ENCODE data around the gene TTC17. TPM values are rescaled to one million over a fixed set of nuclear protein-coding genes. Genes with fewer than 3 reads are reported as not detected.

TTC17 gene
- total RNA-seq, 1 experiment from 2014 or later, result 92.7 TPM

DNA sequence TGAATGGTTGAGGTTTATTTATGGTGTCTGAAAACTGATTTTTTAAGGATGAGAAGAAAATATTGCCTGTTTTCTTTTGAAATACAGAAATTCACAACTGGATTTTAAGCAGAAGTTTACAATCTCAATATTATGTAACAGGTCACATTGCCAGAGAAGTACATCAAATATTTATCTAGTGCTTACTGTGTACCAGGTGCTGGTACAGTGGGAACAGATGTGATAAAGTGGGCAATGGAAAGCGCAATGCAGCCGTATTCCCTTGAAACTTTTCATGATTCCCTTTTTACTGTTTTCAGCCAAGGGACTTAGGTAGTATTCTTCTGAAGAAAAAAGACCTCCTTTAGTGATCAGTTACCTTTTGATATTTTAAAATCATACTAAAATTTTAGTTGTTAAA lies 49.6 kb downstream of the TTC17 start:
- intact Hi-C loops (cut with micrococcal nuclease), result no loop called here
- Mint-ChIP-seq H3K4me1 (ENCODE audit: insufficient read depth, unreplicated experiment) (no peaks in the 10 kb centered on the region), H3K36me3 (ENCODE audit: insufficient read depth, unreplicated experiment) (peaks cover 79% of the 10 kb centered on the region), H3K4me3 (ENCODE audit: unreplicated experiment) (no peak overlapping the region), H3K27me3 (ENCODE audit: insufficient read depth, unreplicated experiment) (no peaks in the 10 kb centered on the region), H3K27ac (ENCODE audit: low read depth, unreplicated experiment) (no peak overlapping the region), H3K9me3 (ENCODE audit: unreplicated experiment) (no peaks in the 10 kb centered on the region)
- no peak for DNase-seq (ENCODE audit: unreplicated experiment)
- TF ChIP-seq, protein P1, sequence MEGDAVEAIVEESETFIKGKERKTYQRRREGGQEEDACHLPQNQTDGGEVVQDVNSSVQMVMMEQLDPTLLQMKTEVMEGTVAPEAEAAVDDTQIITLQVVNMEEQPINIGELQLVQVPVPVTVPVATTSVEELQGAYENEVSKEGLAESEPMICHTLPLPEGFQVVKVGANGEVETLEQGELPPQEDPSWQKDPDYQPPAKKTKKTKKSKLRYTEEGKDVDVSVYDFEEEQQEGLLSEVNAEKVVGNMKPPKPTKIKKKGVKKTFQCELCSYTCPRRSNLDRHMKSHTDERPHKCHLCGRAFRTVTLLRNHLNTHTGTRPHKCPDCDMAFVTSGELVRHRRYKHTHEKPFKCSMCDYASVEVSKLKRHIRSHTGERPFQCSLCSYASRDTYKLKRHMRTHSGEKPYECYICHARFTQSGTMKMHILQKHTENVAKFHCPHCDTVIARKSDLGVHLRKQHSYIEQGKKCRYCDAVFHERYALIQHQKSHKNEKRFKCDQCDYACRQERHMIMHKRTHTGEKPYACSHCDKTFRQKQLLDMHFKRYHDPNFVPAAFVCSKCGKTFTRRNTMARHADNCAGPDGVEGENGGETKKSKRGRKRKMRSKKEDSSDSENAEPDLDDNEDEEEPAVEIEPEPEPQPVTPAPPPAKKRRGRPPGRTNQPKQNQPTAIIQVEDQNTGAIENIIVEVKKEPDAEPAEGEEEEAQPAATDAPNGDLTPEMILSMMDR (IDR thresholded peaks at IDR 0.05; ENCODE audit: unreplicated experiment), result no peak
- ChIA-PET POLR2A (no interaction called here), CTCF (interaction anchor here (0.6 kb wide), 1 partner anchor 44 kb away, joined by 3 read pairs; no protein-coding TSS in a partner anchor)
- BruUV-seq (replicated peaks), result no TSS peak

DNA sequence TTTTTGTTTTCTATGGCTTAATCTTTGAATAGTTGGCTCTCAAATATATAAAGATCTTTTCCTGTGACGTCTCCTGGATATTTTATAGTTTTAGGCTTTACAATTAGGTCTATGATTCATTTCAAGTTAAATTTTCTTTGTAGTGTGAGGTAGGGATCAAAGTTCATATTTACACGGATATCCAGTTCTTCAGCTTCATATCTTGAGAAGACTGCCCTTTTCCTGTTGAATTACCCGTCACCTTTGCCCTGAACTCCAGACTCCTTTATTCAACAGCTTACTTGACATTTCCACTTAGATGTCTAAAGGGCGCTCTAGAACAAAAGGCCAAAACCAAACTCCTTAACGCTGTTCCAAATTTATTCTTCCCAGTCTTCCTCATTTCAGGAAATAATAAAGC lies 51.7 kb downstream of the TTC17 start:
- peak overlapping the region; percentile 10 for H3K27ac Mint-ChIP-seq (ENCODE audit: low read depth, unreplicated experiment)
- no peaks in the 10 kb centered on the region for H3K27me3 Mint-ChIP-seq (ENCODE audit: insufficient read depth, unreplicated experiment)
- no TSS peak for BruUV-seq (replicated peaks)
- no peak overlapping the region for H3K4me3 Mint-ChIP-seq (ENCODE audit: unreplicated experiment)
- POLR2A ChIA-PET, result no interaction called here
- TF ChIP-seq, protein P1 (IDR thresholded peaks at IDR 0.05; ENCODE audit: unreplicated experiment), result no peak
- peaks cover 77% of the 10 kb centered on the region for H3K36me3 Mint-ChIP-seq (ENCODE audit: insufficient read depth, unreplicated experiment)
- no peaks in the 10 kb centered on the region for H3K9me3 Mint-ChIP-seq (ENCODE audit: unreplicated experiment)
- CTCF ChIA-PET, result interaction anchor here (0.8 kb wide), 1 partner anchor 9 kb away, joined by 3 read pairs; no protein-coding TSS in a partner anchor
- no peaks in the 10 kb centered on the region for H3K4me1 Mint-ChIP-seq (ENCODE audit: insufficient read depth, unreplicated experiment)
- intact Hi-C loops (cut with micrococcal nuclease), result no loop called here
- no peak for DNase-seq (ENCODE audit: unreplicated experiment)

DNA sequence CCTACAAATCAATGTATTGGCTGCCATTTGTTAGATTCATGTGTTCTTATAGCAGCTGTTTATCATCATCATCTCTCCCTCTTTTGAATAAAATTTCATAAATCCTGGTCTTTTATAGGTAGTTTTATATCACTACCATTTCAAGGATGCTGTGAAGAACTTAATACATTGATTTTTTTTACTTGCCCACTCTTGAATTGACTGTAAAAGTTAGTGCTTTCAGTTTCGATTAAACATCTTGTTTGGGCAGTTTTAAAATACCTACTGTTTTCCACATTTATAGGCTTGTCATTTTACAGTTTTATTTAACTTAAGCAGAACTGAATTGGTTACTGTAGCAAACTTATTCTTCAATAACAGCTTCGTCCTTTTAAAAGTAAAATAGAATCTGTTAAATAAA lies 59.5 kb downstream of the TTC17 start:
- Mint-ChIP-seq H3K4me1 (ENCODE audit: insufficient read depth, unreplicated experiment) (no peaks in the 10 kb centered on the region), H3K36me3 (ENCODE audit: insufficient read depth, unreplicated experiment) (peaks cover 21% of the 10 kb centered on the region), H3K9me3 (ENCODE audit: unreplicated experiment) (no peaks in the 10 kb centered on the region), H3K27ac (ENCODE audit: low read depth, unreplicated experiment) (no peak overlapping the region), H3K4me3 (ENCODE audit: unreplicated experiment) (no peak overlapping the region), H3K27me3 (ENCODE audit: insufficient read depth, unreplicated experiment) (no peaks in the 10 kb centered on the region)
- DNase-seq (ENCODE audit: unreplicated experiment), result no peak
- BruUV-seq (replicated peaks), result no TSS peak
- intact Hi-C loops (cut with micrococcal nuclease), result loop anchor here (5.0 kb wide), 1 partner anchor 86 kb away; no protein-coding TSS in a partner anchor
- TF ChIP-seq, protein P1 (IDR thresholded peaks at IDR 0.05; ENCODE audit: unreplicated experiment), result no peak
- POLR2A ChIA-PET, result interaction anchor here (0.6 to 1.6 kb wide), 2 partner anchors 14 to 438 kb away, joined by 4 read pairs; no protein-coding TSS in a partner anchor
- CTCF ChIA-PET, result interaction anchor here (0.6 to 1.4 kb wide), 5 partner anchors 12 to 135 kb away, joined by 3 to 5 read pairs (median 3); no protein-coding TSS in a partner anchor

DNA sequence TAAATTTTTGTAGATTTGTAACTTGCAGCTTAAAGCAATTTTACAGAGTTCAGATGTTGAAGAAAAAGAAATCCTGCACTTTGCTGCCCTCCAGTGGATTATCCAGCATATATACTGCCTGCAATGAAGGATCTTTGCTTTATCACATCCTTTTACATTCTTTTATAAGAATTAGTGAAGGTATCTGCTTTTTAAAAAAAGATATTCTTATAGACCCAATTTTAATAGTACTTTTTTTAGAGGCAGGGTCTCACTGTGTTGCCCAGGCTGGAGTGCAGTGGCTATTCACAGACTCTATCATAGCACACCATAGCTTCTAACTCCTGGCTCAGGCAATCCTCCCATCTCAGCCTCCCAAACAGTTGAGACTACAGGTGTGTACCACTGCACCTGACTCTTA lies 60.7 kb downstream of the TTC17 start:
- Mint-ChIP-seq H3K9me3 (ENCODE audit: unreplicated experiment) (no peaks in the 10 kb centered on the region), H3K4me1 (ENCODE audit: insufficient read depth, unreplicated experiment) (no peaks in the 10 kb centered on the region), H3K27ac (ENCODE audit: low read depth, unreplicated experiment) (no peak overlapping the region), H3K4me3 (ENCODE audit: unreplicated experiment) (no peak overlapping the region), H3K27me3 (ENCODE audit: insufficient read depth, unreplicated experiment) (no peaks in the 10 kb centered on the region), H3K36me3 (ENCODE audit: insufficient read depth, unreplicated experiment) (peaks cover 10% of the 10 kb centered on the region)
- intact Hi-C loops (cut with micrococcal nuclease), result loop anchor here (1.0 to 5.0 kb wide), 3 partner anchors 87 to 136 kb away; partner anchors contain the start of gene API5
- peak; percentile 49 for DNase-seq (ENCODE audit: unreplicated experiment)
- BruUV-seq (replicated peaks), result no TSS peak
- ChIA-PET CTCF (interaction anchor here (0.6 to 1.8 kb wide), 16 partner anchors 8 to 105 kb away, joined by 3 to 9 read pairs (median 4); no protein-coding TSS in a partner anchor), POLR2A (interaction anchor here (1.3 to 1.4 kb wide), 2 partner anchors 15 to 60 kb away, joined by 4 to 8 read pairs; partner anchors contain the start of gene TTC17)
- TF ChIP-seq, protein P1 (IDR thresholded peaks at IDR 0.05; ENCODE audit: unreplicated experiment), result peak; percentile 49

All from MCF 10A (cell line).